ENCODE results near the gene SRPK2. TPM values are rescaled to one million over a fixed set of nuclear protein-coding genes. Genes with fewer than 3 reads are reported as not detected.

Gene SRPK2
- total and polyA plus RNA-seq, 2 of the 13 experiments (the other 11 are each of a cell fraction or from before 2014, with no cell fraction given), result 10.1 to 22.3 TPM

DNA sequence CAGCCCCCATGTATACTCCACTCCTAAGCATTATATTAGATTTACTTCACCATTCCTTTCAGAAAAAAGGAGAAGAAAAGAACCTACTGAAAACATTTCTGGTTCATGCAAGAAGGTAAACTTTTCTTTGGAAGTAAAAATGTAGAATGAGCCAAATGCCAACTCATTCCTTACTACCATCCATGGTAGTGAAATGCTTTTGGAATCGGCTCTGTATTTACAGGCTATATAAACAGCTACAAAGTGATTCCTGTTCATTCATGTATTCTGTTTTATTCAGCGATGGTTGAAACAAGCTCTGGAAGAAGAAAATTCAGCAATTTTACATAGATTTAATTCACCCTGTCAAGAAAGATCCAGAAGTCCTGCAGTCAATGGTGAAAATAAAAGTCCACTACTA is 283.1 kb downstream of the SRPK2 start:
- TF ChIP-seq, protein P1, sequence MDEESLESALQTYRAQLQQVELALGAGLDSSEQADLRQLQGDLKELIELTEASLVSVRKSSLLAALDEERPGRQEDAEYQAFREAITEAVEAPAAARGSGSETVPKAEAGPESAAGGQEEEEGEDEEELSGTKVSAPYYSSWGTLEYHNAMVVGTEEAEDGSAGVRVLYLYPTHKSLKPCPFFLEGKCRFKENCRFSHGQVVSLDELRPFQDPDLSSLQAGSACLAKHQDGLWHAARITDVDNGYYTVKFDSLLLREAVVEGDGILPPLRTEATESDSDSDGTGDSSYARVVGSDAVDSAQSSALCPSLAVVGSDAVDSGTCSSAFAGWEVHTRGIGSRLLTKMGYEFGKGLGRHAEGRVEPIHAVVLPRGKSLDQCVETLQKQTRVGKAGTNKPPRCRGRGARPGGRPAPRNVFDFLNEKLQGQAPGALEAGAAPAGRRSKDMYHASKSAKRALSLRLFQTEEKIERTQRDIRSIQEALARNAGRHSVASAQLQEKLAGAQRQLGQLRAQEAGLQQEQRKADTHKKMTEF (CRISPR knock-in tag; IDR thresholded peaks at IDR 0.05), result no peak
- no peak for TF ChIP-seq NR2C2 (CRISPR knock-in tag; IDR thresholded peaks at IDR 0.05; ENCODE audit: borderline replicate concordance)
- no peak for TF ChIP-seq PAWR (CRISPR knock-in tag; IDR thresholded peaks at IDR 0.05; ENCODE audit: borderline replicate concordance)
- TF ChIP-seq, protein P2, sequence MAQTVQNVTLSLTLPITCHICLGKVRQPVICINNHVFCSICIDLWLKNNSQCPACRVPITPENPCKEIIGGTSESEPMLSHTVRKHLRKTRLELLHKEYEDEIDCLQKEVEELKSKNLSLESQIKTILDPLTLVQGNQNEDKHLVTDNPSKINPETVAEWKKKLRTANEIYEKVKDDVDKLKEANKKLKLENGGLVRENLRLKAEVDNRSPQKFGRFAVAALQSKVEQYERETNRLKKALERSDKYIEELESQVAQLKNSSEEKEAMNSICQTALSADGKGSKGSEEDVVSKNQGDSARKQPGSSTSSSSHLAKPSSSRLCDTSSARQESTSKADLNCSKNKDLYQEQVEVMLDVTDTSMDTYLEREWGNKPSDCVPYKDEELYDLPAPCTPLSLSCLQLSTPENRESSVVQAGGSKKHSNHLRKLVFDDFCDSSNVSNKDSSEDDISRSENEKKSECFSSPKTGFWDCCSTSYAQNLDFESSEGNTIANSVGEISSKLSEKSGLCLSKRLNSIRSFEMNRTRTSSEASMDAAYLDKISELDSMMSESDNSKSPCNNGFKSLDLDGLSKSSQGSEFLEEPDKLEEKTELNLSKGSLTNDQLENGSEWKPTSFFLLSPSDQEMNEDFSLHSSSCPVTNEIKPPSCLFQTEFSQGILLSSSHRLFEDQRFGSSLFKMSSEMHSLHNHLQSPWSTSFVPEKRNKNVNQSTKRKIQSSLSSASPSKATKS (CRISPR knock-in tag; IDR thresholded peaks at IDR 0.05), result no peak
- TF ChIP-seq TCF7L2 (IDR thresholded peaks at IDR 0.05; ENCODE audit: low read depth, low read length), result no peak
- no peak for TF ChIP-seq ZKSCAN5 (CRISPR knock-in tag; IDR thresholded peaks at IDR 0.05)
- no peak for TF ChIP-seq SAP130 (CRISPR knock-in tag; IDR thresholded peaks at IDR 0.05; ENCODE audit: low read depth)
- TF ChIP-seq GATA4 (IDR thresholded peaks at IDR 0.05; ENCODE audit: borderline replicate concordance, low read depth), result no peak
- TF ChIP-seq MBNL3 (CRISPR knock-in tag; conservative IDR thresholded peaks at IDR 0.05), result no peak
- TF ChIP-seq PHF21A (CRISPR knock-in tag; IDR thresholded peaks at IDR 0.05), result no peak
- no peak for TF ChIP-seq ESRRA (CRISPR knock-in tag; IDR thresholded peaks at IDR 0.05; ENCODE audit: low read depth)
- intact Hi-C loops (cut with micrococcal nuclease; ENCODE audit: unreplicated experiment) (no loop called here), in situ Hi-C loops (cut with HindIII; ENCODE audit: extremely low pct_ligation_motif_present, low pct_unique_long_range_greater_than_20kb) (no loop called here)
- Histone ChIP-seq H3K9ac (ENCODE audit: insufficient read depth, low read depth, low read length) (no peak overlapping the region), H3K27ac (ENCODE audit: extremely low read length, insufficient read depth, low read length) (no peak overlapping the region), H3K36me3 (replicated peaks in 1 of 2; ENCODE audit: control insufficient read depth in 1 of 2, insufficient read depth in 2 of 2, low read length in 2 of 2) (peaks cover 17 to 69% of the 10 kb centered on the region in 2 experiments), H3K27me3 (ENCODE audit: control insufficient read depth in 1 of 2, insufficient read depth in 2 of 2, low read length in 2 of 2) (no peaks in the 10 kb centered on the region), H2AFZ (ENCODE audit: low read length) (no peak overlapping the region), H3K4me1 (ENCODE audit: insufficient read depth, low read length) (no peaks in the 10 kb centered on the region), H3K4me2 (ENCODE audit: low read depth, low read length) (no peak overlapping the region), H3K79me2 (ENCODE audit: insufficient read depth, low read length) (no peaks in the 10 kb centered on the region), H3K4me3 (replicated peaks in 1 of 3; ENCODE audit: insufficient read depth in 1 of 3, low read depth in 2 of 3, low read length in 3 of 3) (no peak overlapping the region), H4K20me1 (ENCODE audit: insufficient read depth, low read length) (no peaks in the 10 kb centered on the region), H3K9me3 (ENCODE audit: low read length) (no peaks in the 10 kb centered on the region)
- BruUV-seq (replicated peaks), result no TSS peak
- WGBS (ENCODE audit: low lambda C conversion rate), result 96% methylated on average over 2 of the region's 2 CpGs
- FAIRE-seq (no peak), DNase-seq (ENCODE audit: low spot score) (no peak), ATAC-seq (no peak)
- CTCF ChIA-PET (ENCODE audit: low intra/inter-chr PET ratio, low total read pairs), result no interaction called here
- POLR2A ChIA-PET, result no interaction called here

All from HepG2 (cell line).